Vagina (tissue), 2 donors: ENCODE measurements around the gene PARN.

ENCODE experiments used
- CTCF ChIP-seq, 3 experiments: fragments of 450-650 bp in 2 of 3; fragments of 200-600 bp in 1 of 3; sonication (generic) in 1 of 3; IDR thresholded peaks; one replicate each; pipeline ENCODE4 v1.5.1; 2017 to 2019; ENCODE audit warnings: antibody characterized with exemption in 3 of 3, mild to moderate bottlenecking in 2 of 3, moderate library complexity in 2 of 3
- POLR2AphosphoS5 ChIP-seq, 2 donors: sonication (generic); formaldehyde crosslinking; IDR thresholded peaks; one replicate each; pipeline ENCODE4 v1.9.0; 2017; ENCODE audit warnings: antibody characterized with exemption in 2 of 2, mild to moderate bottlenecking in 2 of 2, low read depth in 1 of 2; ENCODE audit not compliant: insufficient read depth in 1 of 2

DNA sequence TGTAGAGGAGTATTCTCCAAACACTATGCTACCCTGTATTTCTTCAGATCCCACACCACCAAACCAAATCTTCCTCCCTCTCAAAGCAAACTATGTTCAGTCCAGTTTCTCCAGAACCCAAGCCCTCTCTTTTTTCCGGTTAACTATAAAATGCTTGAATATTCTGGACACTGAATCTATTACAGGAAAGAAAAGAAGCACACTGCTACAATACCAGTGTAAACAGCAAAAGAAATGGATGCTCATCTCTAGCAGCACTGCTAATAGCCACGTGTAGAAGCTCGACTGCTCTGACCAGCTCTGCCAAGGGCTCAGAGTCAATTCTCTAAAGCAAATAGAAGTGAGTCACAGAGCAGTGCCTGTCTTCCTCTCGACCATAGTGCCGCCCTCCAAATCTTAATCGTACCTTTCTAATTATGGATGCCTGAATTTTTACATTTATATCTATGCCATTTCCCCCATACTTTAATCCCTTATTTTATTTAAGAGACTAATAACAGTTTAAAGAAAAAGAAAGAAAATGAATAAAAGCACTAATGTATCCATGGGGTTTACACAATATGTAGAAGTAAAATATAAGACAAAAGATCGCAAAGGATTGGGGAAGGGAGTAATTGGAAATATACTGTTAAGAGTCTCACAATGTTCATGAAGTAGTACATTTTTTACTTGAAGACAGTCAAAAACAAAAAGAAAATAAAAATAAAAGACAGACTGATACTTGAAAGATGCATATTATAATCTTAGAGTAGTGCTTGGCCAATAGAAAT lies 154.5 kb downstream of the PARN start:
- TF ChIP-seq POLR2AphosphoS5 (IDR thresholded peaks at IDR 0.05; ENCODE audit: insufficient read depth in 1 of 2, low read depth in 1 of 2), result no peak
- TF ChIP-seq CTCF (IDR thresholded peaks at IDR 0.05), result no peak
